ENCODE measurements around the gene PRDM2.

DNA sequence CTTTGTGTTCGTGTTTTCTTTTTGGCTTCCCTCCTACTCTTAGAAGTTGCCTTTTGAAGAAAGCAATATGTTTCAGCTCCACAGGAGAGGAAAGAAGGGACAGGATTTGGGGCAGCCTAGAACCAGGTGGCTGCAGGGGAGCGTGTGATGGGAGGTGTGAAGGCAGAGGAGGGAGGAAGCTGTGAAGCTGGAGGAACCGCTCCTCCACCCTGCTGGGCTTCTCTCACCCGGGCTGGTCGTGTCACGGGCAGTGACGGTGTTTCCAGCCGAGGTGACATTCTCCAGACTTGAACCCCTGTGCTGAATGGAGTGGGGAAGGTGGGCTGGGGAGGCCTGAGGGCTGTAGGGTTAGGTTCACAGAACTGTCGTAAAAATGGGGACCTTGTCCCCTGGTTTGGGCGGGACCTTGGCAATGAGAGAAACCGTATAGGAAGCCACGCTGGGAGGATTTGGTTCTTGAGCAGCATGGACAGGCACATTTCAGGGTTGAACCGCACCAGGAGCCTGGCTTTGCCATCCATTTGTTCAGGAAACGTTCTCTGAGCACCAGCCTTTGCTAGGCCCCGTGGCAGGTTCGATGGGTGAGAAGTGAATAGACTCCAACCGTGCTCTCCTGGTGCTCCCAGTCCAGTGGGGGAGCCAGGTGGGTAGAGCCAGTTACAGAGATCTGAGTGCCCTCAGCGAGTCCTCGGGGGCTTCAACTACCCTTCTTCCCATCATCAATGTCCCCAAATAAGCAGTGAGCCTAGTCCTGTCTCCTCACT, 103.0 kb downstream of the PRDM2 start:
- TF ChIP-seq, protein P1, sequence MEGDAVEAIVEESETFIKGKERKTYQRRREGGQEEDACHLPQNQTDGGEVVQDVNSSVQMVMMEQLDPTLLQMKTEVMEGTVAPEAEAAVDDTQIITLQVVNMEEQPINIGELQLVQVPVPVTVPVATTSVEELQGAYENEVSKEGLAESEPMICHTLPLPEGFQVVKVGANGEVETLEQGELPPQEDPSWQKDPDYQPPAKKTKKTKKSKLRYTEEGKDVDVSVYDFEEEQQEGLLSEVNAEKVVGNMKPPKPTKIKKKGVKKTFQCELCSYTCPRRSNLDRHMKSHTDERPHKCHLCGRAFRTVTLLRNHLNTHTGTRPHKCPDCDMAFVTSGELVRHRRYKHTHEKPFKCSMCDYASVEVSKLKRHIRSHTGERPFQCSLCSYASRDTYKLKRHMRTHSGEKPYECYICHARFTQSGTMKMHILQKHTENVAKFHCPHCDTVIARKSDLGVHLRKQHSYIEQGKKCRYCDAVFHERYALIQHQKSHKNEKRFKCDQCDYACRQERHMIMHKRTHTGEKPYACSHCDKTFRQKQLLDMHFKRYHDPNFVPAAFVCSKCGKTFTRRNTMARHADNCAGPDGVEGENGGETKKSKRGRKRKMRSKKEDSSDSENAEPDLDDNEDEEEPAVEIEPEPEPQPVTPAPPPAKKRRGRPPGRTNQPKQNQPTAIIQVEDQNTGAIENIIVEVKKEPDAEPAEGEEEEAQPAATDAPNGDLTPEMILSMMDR (IDR thresholded peaks at IDR 0.05) = no peak
- no peak for TF ChIP-seq POLR2A (IDR thresholded peaks at IDR 0.05)

All from Peyer's patch (tissue), 4 donors.